Endodermal cell (in vitro differentiated cells): ENCODE measurements around the gene TRIM38. TPM values are rescaled to one million over a fixed set of nuclear protein-coding genes. Genes with fewer than 3 reads are reported as not detected.

Experiments
- DNase-seq: peaks from one replicate; pipeline ENCODE4 v3.0.0-alpha.2; 2017
- H3K27ac ChIP-seq: 2 replicates; pipeline ENCODE4 v1.5.1; 2013; ENCODE audit warnings: mild to moderate bottlenecking, low read depth, low read length, moderate library complexity
- H3K27me3 ChIP-seq: 2 replicates; pipeline ENCODE4 v1.6.1; 2013; ENCODE audit warnings: mild to moderate bottlenecking, low read length, moderate library complexity; ENCODE audit not compliant: insufficient read depth, control insufficient read depth, poor library complexity, severe bottlenecking
- H3K36me3 ChIP-seq: 2 replicates; pipeline ENCODE4 v1.7.0; 2013; ENCODE audit warnings: mild to moderate bottlenecking, low read length, moderate library complexity; ENCODE audit not compliant: control insufficient read depth, insufficient read depth
- H3K4me1 ChIP-seq: one replicate; pipeline ENCODE4 v1.7.0; 2013; ENCODE audit warnings: low read length; ENCODE audit not compliant: control insufficient read depth, insufficient read depth
- H3K4me3 ChIP-seq: 2 replicates; pipeline ENCODE4 v1.5.1; 2013; ENCODE audit warnings: mild to moderate bottlenecking, low read length, moderate library complexity
- H3K9ac ChIP-seq: 2 replicates; pipeline ENCODE4 v1.6.1; 2013; ENCODE audit warnings: mild to moderate bottlenecking, low read length, moderate library complexity; ENCODE audit not compliant: poor library complexity, severe bottlenecking; ENCODE audit errors: extremely low read depth
- H3K9me3 ChIP-seq: 2 replicates; pipeline ENCODE4 v1.6.1; 2013; ENCODE audit warnings: mild to moderate bottlenecking, low read length, moderate library complexity; ENCODE audit not compliant: control insufficient read depth
- H3K27ac Mint-ChIP-seq: 2 replicates; pipeline ENCODE4 v1.8.0; 2020; ENCODE audit warnings: mixed read lengths
- H3K27me3 Mint-ChIP-seq: 2 replicates; pipeline ENCODE4 v1.8.0; 2021; ENCODE audit warnings: mild to moderate bottlenecking, mixed read lengths; ENCODE audit not compliant: insufficient read depth
- H3K36me3 Mint-ChIP-seq: 2 replicates; pipeline ENCODE4 v1.8.0; 2020; ENCODE audit warnings: low read depth, mixed read lengths
- H3K4me1 Mint-ChIP-seq: 2 replicates; pipeline ENCODE4 v1.8.0; 2020; ENCODE audit warnings: mixed read lengths
- H3K4me3 Mint-ChIP-seq: 2 replicates; pipeline ENCODE4 v1.8.0; 2020; ENCODE audit warnings: mild to moderate bottlenecking, moderate library complexity, mixed read lengths
- H3K9me3 Mint-ChIP-seq: 2 replicates; pipeline ENCODE4 v1.8.0; 2020; ENCODE audit warnings: mild to moderate bottlenecking, mixed read lengths
- CTCF ChIP-seq: fragments of 200-600 bp; sonication (generic); conservative IDR thresholded peaks from 2 replicates; pipeline ENCODE4 v1.5.0; 2021; ENCODE audit warnings: antibody characterized with exemption, mild to moderate bottlenecking
- WGBS, 2 experiments: methylation state at CpG; one replicate each; pipeline versions ENCODE4 v1.1.5 to v1.1.7; 2013; ENCODE audit warnings: missing lambda C conversion rate in 2 of 2, mixed read lengths in 1 of 2; ENCODE audit not compliant: insufficient coverage in 1 of 2, insufficient read length in 1 of 2; 5-methylcytosine and 5-hydroxymethylcytosine counted together
- total RNA-seq, 2 donors: library from RNA; stranded (reverse); fragmentation: NEBNext Ultra II Directional in 1 of 2; extraction: Animal tissue kit (Norgen Biotek cat#: 25700) in 1 of 2; gene quantifications; 2 replicates in 1 of 2; 3 replicates in 1 of 2; pipeline ENCODE4 v1.2.1, GENCODE V29; 2021

Gene TRIM38
- total RNA-seq, 2 donors from 2014 or later, result 4.2 to 4.4 TPM

GRCh38 chr6:25968769-25969168 is 6.2 kb downstream of the TRIM38 start:
- Mint-ChIP-seq H3K27me3 (no peaks in the 10 kb centered on the region), H3K36me3 (peaks cover 61% of the 10 kb centered on the region), H3K4me3 (no peak overlapping the region), H3K4me1 (peaks cover 17% of the 10 kb centered on the region), H3K27ac (no peak overlapping the region), H3K9me3 (no peaks in the 10 kb centered on the region)
- peaks cover 9% of the 10 kb centered on the region for H3K4me1 ChIP-seq
- no peak overlapping the region for H3K27ac ChIP-seq
- no peak for DNase-seq
- no peak overlapping the region for H3K4me3 ChIP-seq
- no peaks in the 10 kb centered on the region for H3K9me3 ChIP-seq
- H3K9ac ChIP-seq, result no peak overlapping the region
- TF ChIP-seq CTCF, result no peak
- H3K27me3 ChIP-seq, result no peaks in the 10 kb centered on the region
- no peaks in the 10 kb centered on the region for H3K36me3 ChIP-seq

DNA sequence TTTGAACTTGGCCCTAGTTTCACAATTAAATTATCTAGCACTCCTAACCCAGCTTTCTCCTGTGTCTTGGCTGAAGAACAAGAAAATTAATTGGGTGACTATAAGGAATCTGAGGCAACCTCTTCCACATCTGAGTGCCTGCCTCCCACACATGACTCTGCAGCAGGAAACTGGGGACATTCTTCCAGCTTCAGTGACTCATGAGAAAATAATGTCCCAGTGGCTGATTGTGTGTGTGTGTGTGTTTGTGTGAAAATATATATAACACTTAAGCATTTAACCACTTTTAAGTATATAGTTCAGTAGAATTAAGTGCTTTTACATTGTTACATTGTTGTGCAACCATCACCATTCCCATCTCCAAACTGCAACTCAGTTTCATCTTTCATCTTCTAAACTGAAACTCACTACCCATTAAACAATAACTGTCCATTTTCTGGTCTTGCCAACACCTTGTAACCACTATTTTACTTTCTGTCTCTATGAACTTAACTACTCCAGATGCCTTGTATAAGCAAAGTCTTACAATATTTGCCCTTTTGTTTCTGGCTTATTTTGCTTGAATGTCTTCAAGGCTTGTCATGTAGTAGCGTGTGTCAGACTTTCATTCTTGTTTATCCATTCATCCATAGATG is 8.7 kb downstream of the TRIM38 start:
- H3K27ac Mint-ChIP-seq, result no peak overlapping the region
- no peak overlapping the region for H3K4me3 ChIP-seq

GRCh38 chr6:25972128-25972527 is 9.5 kb downstream of the TRIM38 start:
- TF ChIP-seq CTCF, result no peak
- DNase-seq, result no peak
- Histone ChIP-seq H3K9ac (no peak overlapping the region), H3K4me3 (no peak overlapping the region), H3K9me3 (no peaks in the 10 kb centered on the region), H3K36me3 (no peaks in the 10 kb centered on the region), H3K4me1 (peaks cover 11% of the 10 kb centered on the region), H3K27ac (no peak overlapping the region), H3K27me3 (no peaks in the 10 kb centered on the region)
- H3K27ac Mint-ChIP-seq, result no peak overlapping the region
- H3K4me3 Mint-ChIP-seq, result no peak overlapping the region
- 96 to 100% methylated on average over 1 of the region's 1 CpG for WGBS, 2 experiments
- no peaks in the 10 kb centered on the region for H3K27me3 Mint-ChIP-seq
- H3K36me3 Mint-ChIP-seq, result peaks cover 66% of the 10 kb centered on the region
- peaks cover 20% of the 10 kb centered on the region for H3K4me1 Mint-ChIP-seq
- H3K9me3 Mint-ChIP-seq, result no peaks in the 10 kb centered on the region

More for the DNA sequence above, 8.7 kb downstream of the TRIM38 start:
- peaks cover 66% of the 10 kb centered on the region for H3K36me3 Mint-ChIP-seq
- H3K27me3 Mint-ChIP-seq, result no peaks in the 10 kb centered on the region
- no peaks in the 10 kb centered on the region for H3K9me3 Mint-ChIP-seq
- peaks cover 20% of the 10 kb centered on the region for H3K4me1 Mint-ChIP-seq
- no peak for TF ChIP-seq CTCF
- Histone ChIP-seq H3K9me3 (no peaks in the 10 kb centered on the region), H3K4me1 (peaks cover 11% of the 10 kb centered on the region), H3K36me3 (no peaks in the 10 kb centered on the region), H3K9ac (no peak overlapping the region), H3K27me3 (no peaks in the 10 kb centered on the region), H3K27ac (no peak overlapping the region)
- no peak overlapping the region for H3K4me3 Mint-ChIP-seq
- DNase-seq, result no peak
- 100% methylated on average over 1 of the region's 1 CpG for WGBS, 2 experiments
